GM18526 (cell line): Measurements from ENCODE around the gene CSRP1.
A peak's percentile ranks its signal among the peaks of the same experiment; 100 is the strongest.

Experiments
- POLR2A ChIP-seq: IDR thresholded peaks from 3 replicates; pipeline ENCODE4 v1.6.1; 2011; ENCODE audit not compliant: insufficient read length; ENCODE audit errors: extremely low read depth

The CSRP1 gene

GRCh38 chr1:201480231-201481003 is 26.5 kb downstream of the CSRP1 start:
- TF ChIP-seq POLR2A, result peak; percentile 52

- no peak for TF ChIP-seq POLR2A
Measured at GRCh38 chr1:201479201-201479730, 27.7 kb downstream of the CSRP1 start.

DNA sequence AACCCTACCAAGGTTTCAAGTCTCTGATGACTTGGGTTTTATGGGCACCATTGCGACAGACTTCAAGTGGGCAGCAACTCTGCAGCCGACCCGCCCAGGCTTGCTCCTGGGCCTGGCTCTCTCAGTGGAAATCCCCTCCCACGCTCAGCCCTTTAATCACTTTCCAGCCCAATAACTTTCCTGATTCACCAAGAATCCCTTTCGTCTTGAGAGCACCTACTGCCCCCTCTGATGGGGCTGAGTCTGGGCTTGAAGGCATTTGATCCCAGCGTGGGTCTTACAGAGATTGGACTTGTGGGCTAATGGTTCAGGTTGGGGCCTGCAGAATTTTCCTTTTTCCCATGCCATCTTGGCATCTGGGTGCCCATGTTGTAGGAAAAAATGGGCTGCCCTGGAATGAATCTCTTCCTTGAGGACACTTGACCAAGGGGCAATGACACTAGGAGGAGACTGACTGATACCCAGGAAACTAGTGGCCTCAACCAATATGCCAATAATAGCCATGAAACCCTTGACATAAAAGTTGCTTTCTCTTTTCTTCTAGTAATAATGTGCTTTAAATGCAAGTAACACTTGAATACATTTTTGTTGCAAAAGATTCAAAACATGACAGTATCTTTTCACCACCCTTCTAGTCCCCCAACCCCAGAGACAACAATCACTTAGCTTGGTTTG is 30.1 kb downstream of the CSRP1 start:
- no peak for TF ChIP-seq POLR2A

- no peak for TF ChIP-seq POLR2A
Measured at GRCh38 chr1:201475915-201476669, 30.8 kb downstream of the CSRP1 start.

GRCh38 chr1:201475130-201475529 is 31.8 kb downstream of the CSRP1 start:
- TF ChIP-seq POLR2A, result no peak

DNA sequence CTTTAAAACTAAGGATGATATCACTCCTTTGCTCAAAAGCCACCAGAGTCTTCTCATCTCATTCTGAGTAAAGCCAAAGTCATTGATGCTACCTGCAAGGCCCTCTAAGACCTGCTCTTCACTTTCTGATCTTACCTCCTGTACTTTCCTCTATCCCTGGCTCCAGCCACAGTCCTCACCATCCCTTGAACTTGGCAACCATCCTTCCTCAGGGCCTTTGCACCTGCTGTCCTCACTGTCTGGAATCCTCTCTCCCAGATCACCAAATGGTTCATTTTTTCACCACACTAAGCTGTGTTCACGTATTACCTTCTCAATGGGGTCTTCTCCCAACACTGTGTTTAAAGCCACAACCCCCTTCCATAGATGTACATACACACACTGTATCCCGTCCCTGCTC is 33.6 kb downstream of the CSRP1 start:
- TF ChIP-seq POLR2A, result no peak

- no peak for TF ChIP-seq POLR2A
Measured at GRCh38 chr1:201471772-201472171, 35.2 kb downstream of the CSRP1 start.

DNA sequence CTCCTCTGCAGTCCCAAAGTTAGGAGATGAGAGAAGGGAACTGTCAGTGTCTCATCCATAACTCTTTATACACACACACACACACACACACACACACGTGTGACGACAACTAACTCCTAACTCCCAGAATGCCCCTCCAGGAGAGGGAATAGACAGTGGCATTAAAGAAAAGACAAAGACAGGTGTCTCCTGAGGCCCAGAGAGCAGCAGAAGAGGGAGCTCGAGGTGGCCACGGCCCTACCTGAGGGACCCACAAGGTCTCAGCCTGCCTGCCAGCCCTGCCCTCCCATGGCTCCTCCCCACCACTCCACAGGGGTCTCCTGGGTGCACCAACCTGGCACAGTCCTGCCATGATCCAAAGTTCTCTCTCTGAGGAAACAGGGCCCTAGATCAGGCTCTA is 36.3 kb downstream of the CSRP1 start:
- no peak for TF ChIP-seq POLR2A

DNA sequence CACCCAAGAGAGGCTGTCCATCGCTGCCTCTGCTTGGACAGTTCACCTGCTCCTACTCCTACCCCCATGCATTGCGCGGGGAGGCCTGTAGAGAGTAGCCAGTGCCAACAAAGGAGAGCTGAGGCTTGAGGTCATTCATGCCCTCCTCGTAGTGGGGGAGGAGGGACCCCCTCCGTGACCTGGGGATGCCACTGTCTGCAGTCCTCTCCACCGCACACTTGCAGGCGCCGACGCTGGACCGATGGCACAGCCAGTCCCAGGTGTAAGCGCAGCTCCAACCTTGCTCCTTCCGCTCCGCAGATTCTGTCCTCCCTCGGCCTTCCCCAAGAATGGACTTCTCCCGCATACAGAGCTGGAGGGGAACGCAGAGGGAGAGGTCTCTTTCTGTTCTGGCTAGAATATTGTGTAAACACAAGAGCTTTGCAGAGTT is 37.3 kb downstream of the CSRP1 start:
- no peak for TF ChIP-seq POLR2A

DNA sequence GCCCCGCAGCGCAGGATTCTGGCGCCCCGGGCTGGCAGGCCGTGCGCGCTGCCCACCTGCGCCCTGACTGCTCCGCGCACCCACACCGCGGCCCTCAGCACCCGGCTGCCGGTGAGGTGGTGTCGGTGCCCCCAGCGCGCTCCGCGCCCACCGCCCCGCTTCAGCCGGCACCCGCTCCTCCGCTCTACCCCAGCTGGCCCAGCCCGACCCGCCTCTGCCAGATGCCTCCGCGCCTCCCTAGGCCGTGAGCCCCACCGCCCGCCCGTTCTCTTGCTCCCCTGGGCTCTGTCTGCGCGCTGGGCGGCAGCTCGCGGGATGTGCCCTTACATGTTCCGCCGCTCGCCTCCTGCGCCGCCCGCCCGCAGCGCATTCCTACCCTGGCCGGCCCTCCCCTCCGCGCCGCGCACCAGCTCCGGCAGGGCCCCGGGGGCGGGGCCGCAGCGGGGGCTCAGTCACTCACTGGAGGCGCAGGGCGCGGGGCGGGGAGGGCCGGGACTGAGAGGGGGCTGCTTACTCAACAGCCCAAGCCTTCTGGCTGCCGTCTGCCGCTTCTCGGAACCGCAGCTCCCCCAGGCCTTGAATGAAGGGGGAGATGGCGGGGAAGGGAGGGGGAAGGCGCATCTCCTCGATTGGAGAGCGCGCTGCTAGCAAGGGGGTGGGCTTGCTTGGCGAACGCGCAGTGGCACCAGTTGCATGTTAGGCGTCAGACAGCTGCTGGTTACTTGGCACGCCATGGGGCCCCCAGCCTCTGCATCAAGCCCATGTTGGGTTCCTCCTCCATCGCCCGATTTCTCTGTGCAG is 37.9 kb downstream of the CSRP1 start, which contains the start of gene PHLDA3:
Gene PHLDA3, minus strand, starts transcription at position 345 of the 801 bp plus-strand sequence. CDS start 402 bp downstream, outside the sequence.
- TF ChIP-seq POLR2A, result peak; percentile 71

DNA sequence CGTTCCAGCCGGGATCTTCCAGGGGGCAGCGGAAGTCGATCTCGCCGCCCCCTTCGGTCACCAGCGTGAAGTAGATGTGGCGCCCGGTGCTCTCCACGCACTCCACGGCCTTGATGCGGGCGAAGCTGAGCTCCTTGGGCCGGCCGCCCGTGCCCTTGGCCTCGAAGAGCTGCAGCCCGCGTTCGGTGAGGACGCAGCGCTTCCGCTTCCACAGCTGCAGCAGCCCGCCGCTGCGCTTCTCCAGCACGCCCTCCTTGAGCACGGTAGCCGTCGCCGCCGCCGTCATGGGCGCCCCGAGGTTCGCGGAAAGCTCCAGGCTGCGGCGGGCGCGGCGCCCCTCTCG is 38.5 kb downstream of the CSRP1 start:
- TF ChIP-seq POLR2A, result no peak

DNA sequence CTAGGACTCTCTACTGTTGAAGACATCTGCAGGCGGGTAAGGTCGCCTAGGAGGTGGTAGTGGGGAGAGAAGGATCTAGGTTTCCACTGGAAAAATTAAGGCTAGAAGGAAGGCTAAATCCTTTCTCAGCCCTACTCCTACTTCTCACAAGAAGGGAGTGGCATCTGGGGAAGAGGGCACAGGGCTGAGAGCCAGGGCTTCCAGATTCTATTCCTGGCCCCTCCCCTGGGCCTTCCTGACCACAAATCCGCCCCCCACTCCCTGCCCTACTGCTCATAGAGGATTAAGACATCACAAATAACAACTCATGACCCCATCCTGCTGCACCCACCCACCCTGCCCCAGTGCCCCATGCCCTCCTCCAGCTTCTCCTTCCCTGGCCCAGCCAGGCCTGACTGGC is 40.4 kb downstream of the CSRP1 start:
- no peak for TF ChIP-seq POLR2A

- no peak for TF ChIP-seq POLR2A
Measured at GRCh38 chr1:201465698-201466290, 41.1 kb downstream of the CSRP1 start.

DNA sequence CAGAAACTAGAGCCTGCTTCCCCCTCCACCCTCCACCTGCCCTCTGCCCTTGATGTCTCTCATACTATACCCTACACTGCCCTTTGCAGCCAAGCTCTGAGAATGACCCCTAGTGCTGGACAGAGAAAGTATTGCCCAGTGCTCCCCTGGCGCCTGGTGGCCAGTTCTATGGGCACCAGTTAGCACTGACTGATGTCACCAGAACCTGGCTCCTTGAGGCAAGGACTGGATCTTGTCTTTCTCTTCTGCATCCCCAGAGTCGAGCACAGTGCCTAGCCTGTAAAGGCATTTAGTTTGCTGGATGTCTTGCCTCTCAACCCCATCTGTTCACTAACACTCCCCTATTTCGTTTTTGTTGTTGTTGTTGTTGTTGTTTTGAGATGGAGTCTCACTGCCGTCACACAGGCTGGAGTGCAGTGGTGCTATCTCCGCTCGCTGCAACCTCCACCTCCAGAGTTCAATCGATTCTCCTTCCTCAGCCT is 43.8 kb downstream of the CSRP1 start:
- no peak for TF ChIP-seq POLR2A
